ENCODE measurements around the gene CORO1A. TPM values are rescaled to one million over a fixed set of nuclear protein-coding genes. Genes with fewer than 3 reads are reported as not detected.

Gene CORO1A
- total RNA-seq, 1 donor from 2014 or later, result 25.2 TPM

DNA sequence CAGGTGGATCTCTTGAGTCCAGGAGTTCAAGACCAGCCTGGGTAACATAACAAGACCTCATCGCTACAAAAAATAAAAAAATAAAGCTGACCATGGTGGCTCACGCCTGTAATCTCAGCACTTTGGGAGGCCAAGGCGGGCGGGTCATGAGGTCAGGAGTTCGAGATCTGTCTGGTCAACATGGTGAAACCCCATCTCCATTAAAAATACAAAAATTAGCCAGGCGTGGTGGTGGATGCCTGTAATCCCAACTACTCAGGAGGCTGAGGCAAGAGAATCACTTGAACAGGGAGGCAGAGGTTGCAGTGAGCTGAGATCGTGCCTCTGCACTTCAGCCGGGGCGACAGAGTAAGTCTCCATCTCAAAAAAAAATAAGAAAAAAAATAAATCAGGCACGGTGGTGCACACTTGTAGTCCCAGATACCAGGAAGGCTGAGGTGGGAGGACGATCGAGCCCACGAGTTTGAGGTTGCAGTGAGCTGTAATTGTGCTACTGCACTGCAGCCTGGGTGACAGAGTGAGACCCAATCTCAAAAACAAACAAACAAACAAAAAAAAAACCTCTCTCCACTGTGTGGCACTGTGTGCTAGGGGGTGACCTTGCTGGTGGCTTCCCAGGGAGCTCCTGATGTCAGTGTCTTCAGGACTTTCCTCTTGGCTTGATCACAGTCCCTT lies 40.6 kb upstream of the CORO1A start:
- peaks cover under 1% of the 10 kb centered on the region for H3K4me1 Mint-ChIP-seq
- H3K27me3 Mint-ChIP-seq (ENCODE audit: low read depth), result no peaks in the 10 kb centered on the region
- TF ChIP-seq, protein P1, sequence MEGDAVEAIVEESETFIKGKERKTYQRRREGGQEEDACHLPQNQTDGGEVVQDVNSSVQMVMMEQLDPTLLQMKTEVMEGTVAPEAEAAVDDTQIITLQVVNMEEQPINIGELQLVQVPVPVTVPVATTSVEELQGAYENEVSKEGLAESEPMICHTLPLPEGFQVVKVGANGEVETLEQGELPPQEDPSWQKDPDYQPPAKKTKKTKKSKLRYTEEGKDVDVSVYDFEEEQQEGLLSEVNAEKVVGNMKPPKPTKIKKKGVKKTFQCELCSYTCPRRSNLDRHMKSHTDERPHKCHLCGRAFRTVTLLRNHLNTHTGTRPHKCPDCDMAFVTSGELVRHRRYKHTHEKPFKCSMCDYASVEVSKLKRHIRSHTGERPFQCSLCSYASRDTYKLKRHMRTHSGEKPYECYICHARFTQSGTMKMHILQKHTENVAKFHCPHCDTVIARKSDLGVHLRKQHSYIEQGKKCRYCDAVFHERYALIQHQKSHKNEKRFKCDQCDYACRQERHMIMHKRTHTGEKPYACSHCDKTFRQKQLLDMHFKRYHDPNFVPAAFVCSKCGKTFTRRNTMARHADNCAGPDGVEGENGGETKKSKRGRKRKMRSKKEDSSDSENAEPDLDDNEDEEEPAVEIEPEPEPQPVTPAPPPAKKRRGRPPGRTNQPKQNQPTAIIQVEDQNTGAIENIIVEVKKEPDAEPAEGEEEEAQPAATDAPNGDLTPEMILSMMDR (conservative IDR thresholded peaks at IDR 0.05), result no peak
- H3K36me3 Mint-ChIP-seq (ENCODE audit: low read depth), result no peaks in the 10 kb centered on the region
- H3K27ac Mint-ChIP-seq (ENCODE audit: unreplicated experiment), result no peak overlapping the region
- H3K4me3 Mint-ChIP-seq, result no peak overlapping the region
- no peaks in the 10 kb centered on the region for H3K9me3 Mint-ChIP-seq
- no peak for DNase-seq (ENCODE audit: low read depth, low spot score)

- H3K4me1 Mint-ChIP-seq, result no peaks in the 10 kb centered on the region
- DNase-seq (ENCODE audit: low read depth, low spot score), result no peak
- H3K4me3 Mint-ChIP-seq, result no peak overlapping the region
- H3K27me3 Mint-ChIP-seq (ENCODE audit: low read depth), result no peaks in the 10 kb centered on the region
- no peaks in the 10 kb centered on the region for H3K9me3 Mint-ChIP-seq
- H3K27ac Mint-ChIP-seq (ENCODE audit: unreplicated experiment), result no peak overlapping the region
- no peaks in the 10 kb centered on the region for H3K36me3 Mint-ChIP-seq (ENCODE audit: low read depth)
- TF ChIP-seq, protein P1 (conservative IDR thresholded peaks at IDR 0.05), result no peak
Measured at GRCh38 chr16:30143347-30143702, 40.1 kb upstream of the CORO1A start.

- no peaks in the 10 kb centered on the region for H3K27me3 Mint-ChIP-seq (ENCODE audit: low read depth)
- no peak overlapping the region for H3K27ac Mint-ChIP-seq (ENCODE audit: unreplicated experiment)
- H3K4me1 Mint-ChIP-seq, result no peaks in the 10 kb centered on the region
- no peaks in the 10 kb centered on the region for H3K9me3 Mint-ChIP-seq
- no peak overlapping the region for H3K4me3 Mint-ChIP-seq
- TF ChIP-seq, protein P1 (conservative IDR thresholded peaks at IDR 0.05), result no peak
- no peaks in the 10 kb centered on the region for H3K36me3 Mint-ChIP-seq (ENCODE audit: low read depth)
- DNase-seq (ENCODE audit: low read depth, low spot score), result no peak
Measured at GRCh38 chr16:30144017-30144416, 39.4 kb upstream of the CORO1A start.

GRCh38 chr16:30144917-30145316 lies 38.5 kb upstream of the CORO1A start:
- TF ChIP-seq, protein P1 (conservative IDR thresholded peaks at IDR 0.05), result no peak
- Mint-ChIP-seq H3K27ac (ENCODE audit: unreplicated experiment) (no peak overlapping the region), H3K9me3 (peaks cover 2% of the 10 kb centered on the region), H3K36me3 (ENCODE audit: low read depth) (peaks cover 3% of the 10 kb centered on the region), H3K4me3 (no peak overlapping the region), H3K4me1 (no peaks in the 10 kb centered on the region), H3K27me3 (ENCODE audit: low read depth) (no peaks in the 10 kb centered on the region)
- no peak for DNase-seq (ENCODE audit: low read depth, low spot score)

- Mint-ChIP-seq H3K9me3 (peaks cover 2% of the 10 kb centered on the region), H3K4me3 (no peak overlapping the region), H3K4me1 (no peaks in the 10 kb centered on the region), H3K27ac (ENCODE audit: unreplicated experiment) (no peak overlapping the region), H3K36me3 (ENCODE audit: low read depth) (peaks cover 3% of the 10 kb centered on the region), H3K27me3 (ENCODE audit: low read depth) (no peaks in the 10 kb centered on the region)
- TF ChIP-seq, protein P1 (conservative IDR thresholded peaks at IDR 0.05), result no peak
- no peak for DNase-seq (ENCODE audit: low read depth, low spot score)
Measured at GRCh38 chr16:30145657-30146056, 37.7 kb upstream of the CORO1A start.
